HG02588 (cell line): ENCODE data around the gene PCDH15.
"Not testable (repeated sequence)": the region's sequence is repeated elsewhere in the genome, so short reads cannot be mapped to it uniquely, and the experiment has no call there.

ENCODE experiments used
- ATAC-seq: cut with Tn5 transposase; IDR thresholded peaks from one replicate; pipeline ENCODE4 v1.9.1; 2021; ENCODE audit warnings: mild to moderate bottlenecking, moderate library complexity; ENCODE audit not compliant: unreplicated experiment

PCDH15 gene

DNA sequence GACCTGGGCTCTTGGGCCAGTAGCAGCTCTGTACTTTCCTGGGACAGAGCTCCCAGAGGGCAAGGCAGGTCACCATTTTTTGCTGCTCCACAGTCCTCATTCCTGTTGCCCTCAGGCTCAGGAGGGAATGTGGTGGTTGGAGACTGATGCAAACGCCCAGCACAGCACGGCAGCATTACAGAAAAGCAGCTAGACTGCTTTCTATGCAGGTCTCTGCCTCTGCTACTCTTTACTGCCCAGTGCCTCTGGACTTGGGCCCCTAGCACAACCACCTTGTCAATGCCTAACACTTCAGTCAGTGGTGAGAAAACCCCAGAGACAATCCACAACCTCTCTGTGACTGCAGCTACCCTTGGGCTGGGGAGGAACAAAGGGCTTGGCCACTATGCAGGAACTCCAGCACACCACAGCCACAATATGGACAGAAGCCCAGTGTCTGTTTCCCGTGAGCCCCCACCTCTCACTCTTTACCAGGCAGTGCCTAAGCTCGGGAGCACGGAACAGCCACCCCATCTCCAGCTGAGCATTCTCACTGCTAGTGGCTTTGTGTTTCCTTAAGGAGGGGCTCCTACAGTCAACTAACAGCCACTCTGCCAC, 790.6 kb downstream of the PCDH15 start:
- ATAC-seq: no peak

DNA sequence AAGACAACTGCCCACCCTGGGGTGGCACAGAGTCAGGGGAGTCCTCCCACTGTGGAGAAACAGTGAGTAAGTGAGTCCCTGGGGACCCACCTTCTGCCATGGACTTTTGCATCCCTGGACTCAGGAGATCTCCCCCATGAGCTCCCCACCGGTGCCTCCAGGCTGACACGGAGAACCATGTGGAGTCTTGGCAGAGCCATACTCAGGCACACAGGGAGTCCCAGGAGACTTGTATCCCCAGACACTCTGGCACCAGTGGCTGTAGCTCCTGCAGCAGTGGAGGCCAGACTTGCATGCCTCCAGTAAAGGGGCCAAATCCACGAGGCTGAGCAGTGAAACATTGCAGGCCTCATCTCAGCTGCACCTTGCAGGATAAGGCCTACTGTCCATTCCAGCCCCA, 791.4 kb downstream of the PCDH15 start:
- ATAC-seq: no peak

DNA sequence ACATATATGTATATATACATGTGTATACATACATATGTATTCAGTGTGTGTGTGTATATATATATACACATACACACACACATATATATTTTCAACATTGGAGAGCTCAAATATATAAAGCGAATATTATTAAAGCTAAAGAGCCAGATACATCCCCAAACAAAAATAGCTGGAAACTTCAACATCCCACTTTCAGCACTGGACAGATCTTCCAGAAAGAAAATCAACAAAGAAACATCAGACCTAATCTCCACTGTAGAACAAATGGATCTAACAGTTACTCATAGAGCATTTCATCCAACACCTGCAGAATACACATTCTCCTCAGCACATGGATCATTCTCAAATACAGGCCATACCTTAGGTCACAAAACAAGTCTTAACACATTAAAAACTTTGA, 799.0 kb downstream of the PCDH15 start:
- no peak for ATAC-seq

DNA sequence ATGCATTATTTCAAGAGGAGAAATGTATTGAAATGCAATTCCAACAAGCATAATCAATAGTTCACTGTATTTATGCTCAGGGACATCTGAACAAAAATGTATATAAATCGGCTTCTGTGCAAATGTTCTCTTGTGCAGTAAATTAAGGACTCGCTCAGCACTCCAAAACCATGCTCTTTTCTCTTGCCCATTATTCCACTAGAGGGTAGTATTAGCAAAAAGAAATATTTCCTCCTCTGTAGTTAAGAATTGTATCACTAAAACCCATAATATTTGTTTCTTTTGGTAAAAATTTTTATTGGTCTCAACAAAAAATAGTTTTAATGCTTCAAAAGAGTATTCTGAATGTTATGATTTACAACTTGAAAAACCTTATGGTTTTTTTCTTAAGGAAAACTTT, 803.1 kb downstream of the PCDH15 start:
- ATAC-seq: no peak

DNA sequence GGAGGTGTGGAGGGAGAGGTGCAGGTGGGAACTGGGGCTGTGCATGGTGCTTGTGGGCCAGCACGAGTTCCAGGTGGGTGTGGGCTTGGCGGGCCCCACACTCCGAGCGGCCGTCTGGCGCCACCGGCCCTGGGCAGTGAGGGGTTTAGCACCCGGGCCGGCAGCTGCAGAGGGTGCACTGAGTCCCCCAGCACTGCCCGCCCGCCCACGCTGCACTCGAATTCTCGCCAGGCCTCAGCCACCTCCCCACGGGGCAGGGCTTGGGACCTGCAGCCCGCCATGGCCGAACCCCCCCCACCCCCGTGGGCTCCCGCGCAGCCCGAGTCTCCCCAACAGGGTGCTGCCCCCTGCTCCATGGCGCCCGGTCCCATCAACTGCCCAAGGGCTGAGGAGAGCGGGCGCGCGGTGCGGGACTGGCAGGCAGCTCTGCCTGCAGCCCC, 810.2 kb downstream of the PCDH15 start:
- ATAC-seq: no peak

DNA sequence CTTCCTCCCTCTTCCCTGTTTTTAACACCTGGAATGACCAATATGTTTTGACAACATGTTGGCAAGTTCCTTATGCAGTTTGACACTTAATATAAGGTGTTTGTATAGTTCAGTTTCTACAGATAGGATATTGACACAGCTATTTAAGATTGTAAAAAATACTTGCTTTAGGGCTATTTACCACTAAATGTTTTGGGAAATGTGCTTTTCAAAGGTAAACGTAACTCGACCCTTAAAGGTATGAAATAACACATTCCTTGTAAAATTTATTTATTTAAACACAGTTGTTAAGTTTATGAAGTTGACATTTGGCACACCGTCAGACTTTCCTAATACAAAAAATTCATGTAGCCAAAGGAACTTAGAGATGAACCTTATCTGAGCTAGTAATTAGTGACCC, 817.6 kb downstream of the PCDH15 start:
- ATAC-seq: no peak

DNA sequence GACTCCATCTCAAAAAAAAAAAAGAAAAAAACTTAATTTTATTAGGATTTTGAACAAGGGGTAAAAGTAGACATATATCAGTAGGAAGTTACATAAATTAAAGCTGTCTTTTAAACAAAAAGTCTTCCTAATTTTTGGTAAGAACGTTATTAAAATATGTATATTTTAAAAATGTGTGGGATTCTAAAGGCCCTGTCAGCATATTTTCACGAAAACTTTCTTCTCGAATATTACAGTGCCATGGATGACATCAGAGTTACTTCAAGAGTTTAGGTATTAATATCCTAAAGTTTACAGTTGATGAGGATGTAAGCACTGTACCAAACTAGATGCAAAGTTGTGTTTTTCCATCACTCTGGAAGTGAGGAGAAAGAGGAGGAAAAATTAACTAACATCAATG, 820.8 kb downstream of the PCDH15 start:
- ATAC-seq: no peak

DNA sequence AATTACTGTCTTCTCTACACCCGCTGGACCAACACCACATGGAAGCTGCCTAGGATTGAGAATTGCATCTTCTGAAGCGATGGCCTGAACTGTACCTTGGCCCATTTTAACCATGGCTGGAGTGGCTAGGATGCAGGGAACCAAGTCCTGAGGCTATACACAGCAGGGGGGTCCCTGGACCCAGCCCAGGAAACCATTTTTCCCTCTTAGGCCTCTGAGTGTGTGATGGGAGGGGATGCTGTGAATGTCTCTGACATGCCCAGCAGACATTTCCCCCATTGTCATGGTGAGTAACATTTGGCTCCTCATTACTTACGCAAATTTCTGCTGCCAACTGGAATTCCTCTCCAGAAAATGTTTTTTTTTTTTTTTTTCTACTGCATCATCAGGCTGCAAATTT, 822.7 kb downstream of the PCDH15 start:
- no peak for ATAC-seq

DNA sequence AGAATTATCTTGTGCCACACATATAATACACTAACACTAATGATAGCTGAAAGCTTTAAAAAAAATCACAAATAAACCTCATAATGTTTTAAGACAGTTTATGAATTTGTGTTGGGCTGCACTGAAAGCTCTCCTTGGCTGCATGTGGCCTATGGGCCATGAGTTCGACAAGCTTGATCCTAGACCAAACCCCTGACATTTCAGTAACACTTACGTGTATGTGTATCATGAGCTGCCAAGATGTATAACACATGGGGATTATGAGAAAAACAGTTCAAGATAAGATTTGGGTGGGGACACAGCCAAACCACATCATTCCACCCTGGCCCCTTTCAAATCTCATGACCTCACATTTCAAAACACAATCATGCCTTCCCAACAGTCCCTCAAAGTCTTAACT, 823.8 kb downstream of the PCDH15 start:
- no peak for ATAC-seq

DNA sequence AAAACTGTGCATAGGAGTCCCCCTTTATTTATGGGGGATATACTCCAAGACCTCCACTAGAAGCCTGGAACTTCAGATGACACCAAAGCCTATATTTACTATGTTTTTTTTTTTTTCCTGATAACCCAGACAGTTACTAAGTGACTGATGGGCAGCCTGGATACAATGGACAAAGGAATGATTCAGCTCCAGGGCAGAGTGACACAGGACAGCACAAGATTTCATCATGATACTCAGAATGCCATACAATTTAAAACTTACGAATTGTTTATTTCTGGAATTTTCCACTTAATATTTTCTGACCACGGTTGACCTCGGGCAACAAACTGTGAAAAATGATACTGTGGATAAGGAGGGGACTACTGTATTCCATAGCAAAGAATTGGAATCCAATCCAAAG, 843.6 kb downstream of the PCDH15 start:
- no peak for ATAC-seq

DNA sequence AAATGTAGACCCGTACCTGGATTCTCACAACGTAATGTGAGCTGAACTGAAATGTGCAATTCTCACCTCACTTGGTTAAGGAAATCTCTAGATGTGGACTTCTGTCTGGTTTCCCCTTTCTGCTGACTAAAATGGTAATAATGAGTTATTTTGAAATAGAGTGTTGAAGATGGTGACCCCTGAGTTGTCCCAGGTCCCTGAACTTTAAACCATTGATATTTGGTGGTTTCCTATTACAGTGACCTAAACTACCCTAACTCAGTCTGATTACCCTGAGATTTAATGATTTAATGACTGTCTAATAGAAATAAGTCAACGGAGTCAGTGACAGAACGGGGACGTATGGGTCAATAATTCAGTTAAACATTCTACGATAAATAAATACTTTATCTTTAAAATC, 845.9 kb downstream of the PCDH15 start:
- ATAC-seq: no peak

DNA sequence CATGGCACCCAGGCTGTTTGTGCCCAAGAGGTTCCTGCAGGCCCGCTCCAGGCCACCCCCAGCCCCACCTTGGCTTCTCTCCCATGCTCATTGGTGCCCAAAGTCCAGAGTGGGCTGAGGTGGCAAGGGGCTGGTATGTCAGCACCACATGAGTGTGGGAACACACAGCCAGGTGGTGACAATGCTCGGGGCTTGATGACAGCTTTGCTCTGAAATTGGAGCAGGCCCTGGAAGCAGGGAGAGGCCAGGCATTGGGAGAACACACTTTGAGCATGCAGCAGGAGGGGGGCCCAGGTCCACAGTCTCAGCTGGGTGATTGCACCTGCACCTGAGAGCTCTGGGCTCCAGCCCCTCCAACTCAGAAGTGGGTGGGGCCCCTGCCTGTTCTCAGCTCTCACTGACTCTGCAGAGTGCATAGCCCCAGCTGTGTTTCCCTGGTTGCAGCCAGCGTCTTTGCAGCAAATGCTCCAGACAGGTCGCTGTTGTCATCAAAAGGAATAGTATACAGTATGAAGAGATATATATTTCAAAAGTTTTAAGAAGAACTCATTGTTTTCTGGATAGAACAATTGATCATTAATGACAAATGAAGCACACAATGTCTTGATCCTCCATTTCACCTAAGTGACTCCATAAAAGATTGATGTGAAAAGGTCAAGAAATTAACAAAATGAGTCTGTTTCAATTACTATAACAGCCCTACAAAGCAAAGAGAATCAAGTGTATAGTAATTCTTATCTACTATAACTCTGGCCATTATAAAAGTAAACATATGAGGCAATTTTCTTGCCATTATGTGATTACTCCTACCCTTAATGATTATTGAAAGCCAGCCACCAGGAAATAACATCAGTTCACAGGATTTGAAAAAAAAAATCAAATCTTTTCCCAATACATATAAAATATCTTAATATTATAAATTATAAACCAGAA, 848.1 kb downstream of the PCDH15 start:
- ATAC-seq: no peak

DNA sequence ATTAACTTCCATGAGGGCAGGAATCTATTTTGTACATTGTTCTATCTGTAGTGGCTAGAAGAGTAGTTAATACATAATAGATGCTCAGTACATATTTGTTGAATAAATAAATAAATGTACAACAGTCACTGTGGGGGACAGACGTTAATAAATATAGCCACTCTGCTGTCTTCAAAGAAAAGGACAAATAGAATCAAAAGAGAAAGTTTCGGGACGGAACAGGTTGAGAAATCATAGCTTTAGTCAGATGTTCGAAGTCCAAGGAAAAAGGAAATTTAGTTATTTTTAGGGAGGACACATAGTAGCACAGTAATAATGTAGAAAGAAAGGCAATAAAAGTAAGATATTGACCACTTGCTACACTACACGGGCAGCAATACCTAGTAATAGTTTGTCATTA, 861.4 kb downstream of the PCDH15 start:
- ATAC-seq: no peak

DNA sequence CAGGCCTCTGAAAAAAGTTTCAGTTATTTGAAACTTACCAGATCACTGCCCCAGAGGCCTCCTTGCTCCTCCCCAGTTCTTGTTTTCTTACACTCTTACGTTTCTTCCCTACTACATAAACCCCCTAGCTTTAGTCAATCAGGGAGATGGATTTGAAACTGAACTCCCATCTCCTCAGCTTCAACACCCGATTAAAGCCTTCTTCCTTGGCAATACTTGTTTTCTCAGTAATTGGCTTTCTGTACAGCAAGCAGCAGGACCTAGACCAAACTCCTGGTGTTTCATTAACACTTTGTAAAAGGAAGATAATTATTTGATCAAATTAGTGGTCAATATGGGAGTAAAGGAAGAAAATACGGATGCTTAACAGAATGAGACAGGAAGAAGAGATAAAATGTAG, 870.4 kb downstream of the PCDH15 start:
- no peak for ATAC-seq

DNA sequence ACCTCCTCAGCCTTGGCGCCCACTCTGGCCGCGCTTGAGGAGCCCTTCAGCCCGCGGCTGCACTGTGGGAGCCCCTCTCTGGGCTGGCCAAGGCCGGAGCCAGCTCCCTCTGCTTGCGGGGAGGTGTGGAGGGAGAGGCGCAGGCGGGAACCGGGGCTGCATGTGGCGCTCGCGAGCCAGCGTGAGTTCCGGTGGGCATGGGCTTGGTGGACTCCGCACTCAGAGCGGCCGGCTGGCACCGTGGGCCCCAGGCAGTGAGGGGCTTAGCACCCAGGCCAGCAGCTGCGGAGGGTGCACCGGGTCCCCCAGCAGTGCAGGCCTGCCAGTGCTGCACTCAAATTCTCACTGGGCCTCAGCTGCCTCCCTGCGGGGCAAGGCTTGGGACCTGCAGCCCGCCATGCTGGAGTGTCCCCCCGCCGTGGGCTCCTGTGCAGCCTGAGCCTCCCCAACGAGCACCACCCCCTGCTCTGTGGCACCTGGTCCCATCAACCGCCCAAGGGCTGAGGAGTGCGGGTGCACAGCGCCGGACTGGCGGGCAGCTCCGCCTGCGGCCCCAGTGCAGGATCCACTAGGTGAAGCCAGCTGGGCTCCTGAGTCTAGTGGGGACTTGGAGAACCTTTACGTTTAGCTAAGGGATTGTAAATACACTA, 876.9 kb downstream of the PCDH15 start:
- not testable (repeated sequence) for ATAC-seq

DNA sequence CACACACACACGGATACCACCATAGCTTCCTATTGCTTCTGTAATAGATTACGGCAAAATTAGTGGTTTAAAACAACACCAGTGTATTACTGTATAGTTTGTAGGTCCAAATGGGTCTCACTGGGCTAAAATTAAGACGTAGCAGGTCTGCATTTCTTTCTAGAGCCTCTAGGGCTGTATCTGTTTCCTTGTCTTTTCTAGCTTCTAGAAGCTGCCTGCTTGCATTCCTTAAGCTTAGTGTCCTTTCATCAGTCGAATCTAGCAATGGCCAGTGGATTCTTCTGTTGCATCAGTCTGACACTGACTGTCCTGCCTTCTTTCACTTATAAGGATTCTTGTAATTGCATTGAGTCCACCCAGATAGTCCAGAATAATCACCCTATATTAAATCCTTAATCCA, 882.3 kb downstream of the PCDH15 start:
- no peak for ATAC-seq

DNA sequence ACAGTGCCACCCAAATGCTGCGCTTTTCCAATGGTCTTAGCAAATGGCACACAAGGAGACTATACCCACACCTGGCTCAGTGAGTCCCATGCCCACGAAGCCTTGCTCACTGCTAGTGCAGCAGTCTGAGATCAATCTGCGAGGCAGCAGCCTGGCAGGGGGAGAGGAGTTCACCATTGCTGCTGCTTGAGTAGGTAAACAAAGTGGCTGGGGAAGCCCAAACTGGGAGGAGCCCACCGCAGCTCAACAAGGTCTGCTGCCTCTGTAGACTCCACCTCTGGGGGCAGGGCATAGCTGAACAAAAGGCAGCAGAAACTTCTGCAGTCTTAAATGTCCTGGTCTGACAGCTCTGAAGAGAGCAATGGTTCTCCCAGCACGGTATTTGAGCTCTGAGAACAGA, 891.2 kb downstream of the PCDH15 start:
- ATAC-seq: no peak

DNA sequence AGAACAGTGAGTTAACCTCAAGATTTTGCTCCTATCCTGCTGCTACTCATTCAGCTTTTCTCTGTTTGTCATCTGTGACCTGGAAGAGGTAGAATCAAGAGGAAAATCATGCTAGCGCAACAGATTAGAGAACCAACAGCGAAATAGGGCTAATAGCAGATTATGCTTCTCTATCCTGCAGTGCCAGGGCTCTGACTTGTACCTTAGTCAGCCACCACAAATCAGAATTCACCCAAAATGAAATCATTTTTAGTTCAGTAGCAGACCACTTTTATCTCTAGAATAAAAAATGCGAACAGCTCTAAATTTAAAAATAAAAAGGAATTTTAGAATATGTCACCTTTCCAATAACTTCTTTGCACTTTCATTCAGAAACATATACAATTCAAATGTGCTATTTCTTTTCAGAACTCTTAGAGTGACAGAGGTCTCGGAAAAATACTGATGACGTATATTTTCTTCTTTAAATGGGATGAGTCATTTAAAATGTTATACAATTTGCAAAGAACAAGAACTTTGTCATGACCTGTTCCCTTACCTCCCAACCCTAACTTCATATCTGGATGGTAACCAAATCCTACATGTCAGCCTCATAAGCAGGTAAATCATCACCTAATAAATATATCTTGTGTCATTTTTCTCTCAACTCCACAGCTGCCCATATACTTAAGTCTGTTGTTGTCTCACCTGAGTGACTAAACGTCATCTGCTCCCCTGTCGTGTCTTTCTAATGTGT, 896.4 kb downstream of the PCDH15 start:
- ATAC-seq: no peak

DNA sequence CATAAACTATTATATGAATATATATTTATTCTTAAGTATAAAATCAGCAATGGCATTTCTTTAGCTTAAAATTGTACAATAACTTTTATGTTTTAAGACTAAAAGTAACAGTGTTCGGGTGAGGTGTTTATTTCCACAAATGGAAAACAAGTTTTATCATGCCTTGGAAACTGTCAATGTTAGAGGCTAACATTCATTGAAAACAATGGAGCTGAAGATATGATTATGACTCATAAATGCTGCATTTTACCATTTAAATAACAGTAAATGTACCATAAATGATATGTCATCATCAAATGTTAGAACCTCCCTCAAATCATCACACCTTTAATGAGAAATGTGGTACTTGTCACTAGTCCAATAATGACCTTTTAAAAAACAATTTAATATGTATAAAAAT, 897.3 kb downstream of the PCDH15 start:
- ATAC-seq: no peak

DNA sequence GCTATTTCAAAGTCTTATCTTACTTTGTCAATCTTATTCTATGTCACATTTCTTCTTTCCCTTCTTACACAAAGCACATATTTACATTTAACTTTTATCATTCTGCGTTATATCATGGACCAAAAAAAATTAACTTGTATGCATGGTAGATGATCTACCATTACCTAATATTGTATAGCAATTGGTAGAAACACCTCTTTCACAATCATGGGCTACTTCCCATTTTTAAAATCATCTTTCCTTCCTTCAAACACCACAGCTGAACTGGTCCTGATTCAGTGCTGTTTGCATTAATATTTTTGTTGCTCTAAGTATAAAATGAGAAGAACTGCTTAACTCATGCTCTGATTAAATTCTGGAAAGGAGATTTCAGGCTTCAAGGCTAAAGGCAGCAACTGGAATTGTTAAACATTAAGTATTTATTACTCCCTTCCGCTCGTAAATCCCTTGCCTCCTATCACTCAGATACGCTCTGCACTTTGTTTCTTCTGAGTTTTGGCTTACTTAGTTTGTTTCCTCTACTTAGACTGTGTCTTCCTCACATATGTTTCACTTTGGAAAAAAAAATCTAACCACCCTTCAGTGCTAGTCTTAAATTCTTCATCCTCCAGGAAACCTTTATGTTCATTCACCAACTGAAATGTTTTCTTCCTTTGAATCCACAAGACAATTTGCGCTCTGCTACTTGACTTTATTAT, 901.4 kb downstream of the PCDH15 start:
- ATAC-seq: no peak

DNA sequence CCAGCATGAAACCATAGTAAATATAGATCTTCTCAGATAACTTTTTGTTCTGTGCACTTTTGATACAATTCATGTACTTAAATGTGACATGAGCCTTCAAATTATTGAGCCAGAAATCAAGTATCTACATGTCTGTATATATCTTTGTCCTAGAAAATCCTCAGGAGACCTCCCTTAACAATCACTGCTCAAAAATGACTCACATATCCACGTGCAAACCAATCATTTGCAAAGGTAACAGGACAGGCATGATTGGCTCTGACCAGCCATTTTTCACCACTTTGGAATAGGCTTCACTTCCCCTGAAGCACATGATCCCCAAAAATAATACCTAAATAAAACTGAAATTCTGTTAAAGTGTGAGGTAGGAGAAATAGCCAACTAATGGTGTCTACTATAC, 902.5 kb downstream of the PCDH15 start:
- ATAC-seq: no peak
